ENCODE data around the gene CEP68.

DNA sequence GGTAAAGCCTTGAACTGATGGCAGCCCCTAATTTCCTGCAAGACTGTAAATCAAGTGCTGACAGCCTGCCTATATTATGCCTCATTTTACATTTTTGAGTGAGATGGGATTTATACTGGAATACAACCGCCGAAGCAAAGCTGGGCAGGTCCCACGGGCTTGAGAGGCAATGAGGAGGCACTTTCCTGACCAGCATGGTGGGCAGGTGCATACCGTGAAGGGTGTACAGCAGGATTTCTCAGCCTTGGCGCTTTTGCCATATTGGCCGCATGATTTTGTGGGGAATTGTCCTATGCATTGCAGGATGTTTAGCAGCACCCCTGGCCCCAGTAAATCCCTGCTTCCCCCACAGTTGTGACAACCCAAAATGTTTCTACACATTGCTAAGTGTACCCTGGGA lies 22.8 kb downstream of the CEP68 start:
- TF ChIP-seq CTCF (IDR thresholded peaks at IDR 0.05), result no peak
- no peak for TF ChIP-seq POLR2A (IDR thresholded peaks at IDR 0.05)
- no peak for TF ChIP-seq POLR2AphosphoS5 (IDR thresholded peaks at IDR 0.05)
- no peak for TF ChIP-seq EP300 (IDR thresholded peaks at IDR 0.05)
